GDM1 (cell line): Measurements from ENCODE around the gene TACR1.

ENCODE experiments used
- DNase-seq: peaks from one replicate; lab custom pipeline; 2025; lab: John Stamatoyannopoulos, UW

The TACR1 gene

DNA sequence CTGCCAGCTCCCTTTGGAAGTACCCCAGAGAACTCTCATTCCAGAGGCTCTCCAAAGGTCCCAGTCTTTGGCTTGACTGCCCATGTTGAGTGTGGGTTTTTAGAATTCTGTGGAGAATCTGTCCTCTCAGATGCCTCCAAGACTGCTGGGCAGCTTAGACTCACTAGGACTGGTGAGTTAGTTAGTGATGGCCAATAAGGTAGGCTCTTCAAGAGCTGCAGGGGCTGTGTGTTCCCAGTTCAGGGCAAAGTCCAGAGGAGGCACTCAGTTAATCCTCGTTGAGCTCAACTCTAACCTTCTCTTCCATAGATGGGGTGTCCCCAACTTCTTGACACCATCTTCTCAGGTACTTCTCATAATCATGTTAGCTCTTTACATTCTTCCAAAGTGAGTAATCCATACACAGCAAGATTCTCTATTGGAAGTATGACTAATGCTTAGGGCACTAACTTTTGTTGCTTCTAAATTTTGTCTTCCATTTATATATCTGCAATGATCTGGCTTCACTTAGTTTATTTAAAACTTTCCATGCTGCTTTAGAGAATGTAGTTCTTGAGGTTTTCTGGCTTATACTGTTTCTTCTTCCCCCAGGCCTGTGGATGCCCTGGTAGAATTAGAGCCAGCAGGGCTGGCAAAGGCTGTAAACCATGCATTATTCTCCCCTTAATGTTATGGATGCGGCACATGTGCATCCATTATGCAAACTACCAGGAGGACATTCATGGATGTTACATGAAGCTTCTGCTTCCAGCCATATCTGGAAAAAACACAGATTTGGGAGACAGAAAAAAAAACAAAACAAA is 151.9 kb downstream of the TACR1 start:
- DNase-seq = no peak

DNA sequence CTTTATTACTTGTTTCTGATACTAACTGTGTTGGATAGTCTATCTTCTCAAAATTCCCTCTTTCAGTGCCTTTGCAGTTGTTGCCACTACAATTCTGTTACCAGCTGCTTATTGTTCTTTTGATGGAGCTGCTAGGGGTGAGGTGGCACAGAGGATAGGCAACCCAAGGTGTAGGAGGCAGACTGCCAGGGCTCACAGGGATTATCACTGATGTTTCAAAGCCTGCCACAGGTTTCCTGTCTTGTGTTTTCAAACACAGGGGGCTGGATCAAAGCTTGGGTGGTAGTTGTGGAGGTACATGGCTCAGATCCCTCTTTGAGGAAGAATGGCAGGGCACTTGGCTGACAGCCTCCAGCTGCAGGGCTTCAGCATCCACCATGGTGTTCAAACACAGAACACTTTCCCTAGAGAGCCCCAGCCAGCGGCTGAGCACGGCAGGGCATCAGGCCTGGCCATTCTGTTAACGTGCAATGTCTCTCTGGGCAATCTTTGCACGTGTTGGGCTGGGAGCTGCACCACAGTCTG is 153.7 kb downstream of the TACR1 start:
- DNase-seq = no peak

DNA sequence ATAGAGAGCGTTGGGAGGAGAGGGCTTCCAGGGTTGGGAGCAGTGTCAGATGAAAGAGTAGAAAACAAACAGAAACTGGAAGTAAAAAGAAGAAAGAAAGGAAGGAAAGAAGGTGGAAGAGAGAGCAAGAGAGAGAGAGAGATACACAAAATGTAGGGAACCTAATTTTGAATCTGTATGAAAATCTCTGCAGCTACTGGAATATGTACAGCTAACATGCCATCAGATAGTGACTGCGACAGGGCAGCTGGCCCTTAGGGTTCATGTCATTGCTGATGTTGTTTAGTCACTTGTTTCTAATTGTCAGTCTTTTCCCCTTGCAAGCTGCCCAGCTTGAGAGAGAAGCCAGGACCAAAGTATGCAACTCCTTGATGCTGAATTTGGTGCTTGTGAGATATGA is 155.0 kb downstream of the TACR1 start:
- DNase-seq = no peak

- DNase-seq = no peak
Observed at GRCh38 chr2:75042823-75043222, 156.5 kb downstream of the TACR1 start.

GRCh38 chr2:75041731-75042600 is 157.4 kb downstream of the TACR1 start:
- no peak for DNase-seq

DNA sequence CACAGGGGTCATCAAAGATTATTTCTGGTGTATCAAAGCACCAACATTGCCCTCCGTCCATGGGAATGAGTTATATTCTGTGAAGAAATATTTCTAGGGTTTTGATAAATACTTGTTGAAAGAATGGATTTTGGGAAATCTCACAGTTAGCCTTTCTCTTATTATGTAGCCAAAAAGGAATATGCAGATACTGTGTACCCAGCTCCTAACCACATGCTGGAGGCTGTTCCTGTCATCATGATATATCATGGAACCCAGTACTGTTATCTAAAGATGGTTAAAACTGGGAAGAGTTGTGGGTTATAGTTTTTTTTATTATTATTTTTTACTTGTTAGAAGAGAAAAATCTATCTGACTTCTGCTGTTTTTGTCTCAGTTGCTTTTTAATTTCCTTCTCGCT is 158.1 kb downstream of the TACR1 start:
- DNase-seq = no peak

DNA sequence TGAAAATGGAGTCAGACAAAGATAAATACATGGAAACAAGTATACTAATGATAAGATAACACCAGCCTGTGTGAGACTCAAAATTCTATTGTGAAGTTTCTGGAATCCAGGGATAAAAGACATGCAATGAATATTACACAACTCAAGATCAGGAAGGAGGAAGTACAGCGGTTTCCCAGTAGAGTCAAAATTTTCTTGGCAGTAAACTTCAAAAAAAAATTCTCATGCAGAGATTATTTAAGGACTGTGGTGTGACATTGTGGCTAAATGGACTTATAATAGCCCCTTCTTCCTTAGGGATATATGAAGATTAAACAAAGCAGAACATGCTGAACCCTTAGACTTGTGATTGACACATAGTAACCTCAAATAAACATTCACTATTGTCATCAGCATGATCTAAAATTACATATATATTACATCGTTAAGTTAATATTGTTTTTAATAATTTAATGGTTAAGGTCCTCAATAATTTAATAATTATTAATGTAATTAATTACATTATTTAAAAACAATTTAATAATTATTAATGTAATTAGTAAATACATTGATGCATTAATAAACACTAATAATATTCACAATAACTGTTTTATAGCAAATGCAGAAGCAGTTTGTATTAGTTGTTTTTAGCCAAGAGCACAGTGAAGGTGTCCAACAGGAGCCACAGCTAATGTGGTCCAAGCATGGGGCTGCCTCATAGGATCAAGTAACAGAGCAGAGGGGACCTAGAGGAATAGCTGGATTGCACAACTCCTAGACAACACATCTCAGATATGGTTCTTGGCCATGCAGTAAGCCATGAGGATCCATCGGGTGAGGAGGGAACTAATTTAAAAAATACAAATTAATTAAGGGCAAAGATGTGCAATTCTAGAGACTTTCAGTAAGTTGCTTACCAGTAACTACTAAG is 163.6 kb downstream of the TACR1 start:
- no peak for DNase-seq

DNA sequence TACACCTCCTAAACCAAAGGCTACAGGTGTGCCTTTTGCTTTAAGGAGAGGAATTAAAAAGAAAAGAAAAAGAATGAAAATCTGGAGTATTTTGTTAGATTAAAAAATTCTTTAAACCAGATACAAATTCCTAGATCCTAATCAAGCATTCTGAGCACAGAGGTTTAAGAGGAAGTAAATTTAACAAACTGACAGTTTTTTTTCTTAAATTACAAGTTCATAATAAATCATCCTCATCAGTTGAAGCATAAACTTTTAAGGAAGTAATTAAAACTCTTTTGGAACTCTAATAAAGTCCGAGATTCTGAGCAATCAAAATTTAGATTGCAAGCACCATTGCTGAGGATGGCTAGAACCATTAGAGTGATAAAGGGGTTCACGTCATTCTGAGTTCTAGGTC is 165.8 kb downstream of the TACR1 start:
- DNase-seq = no peak

DNA sequence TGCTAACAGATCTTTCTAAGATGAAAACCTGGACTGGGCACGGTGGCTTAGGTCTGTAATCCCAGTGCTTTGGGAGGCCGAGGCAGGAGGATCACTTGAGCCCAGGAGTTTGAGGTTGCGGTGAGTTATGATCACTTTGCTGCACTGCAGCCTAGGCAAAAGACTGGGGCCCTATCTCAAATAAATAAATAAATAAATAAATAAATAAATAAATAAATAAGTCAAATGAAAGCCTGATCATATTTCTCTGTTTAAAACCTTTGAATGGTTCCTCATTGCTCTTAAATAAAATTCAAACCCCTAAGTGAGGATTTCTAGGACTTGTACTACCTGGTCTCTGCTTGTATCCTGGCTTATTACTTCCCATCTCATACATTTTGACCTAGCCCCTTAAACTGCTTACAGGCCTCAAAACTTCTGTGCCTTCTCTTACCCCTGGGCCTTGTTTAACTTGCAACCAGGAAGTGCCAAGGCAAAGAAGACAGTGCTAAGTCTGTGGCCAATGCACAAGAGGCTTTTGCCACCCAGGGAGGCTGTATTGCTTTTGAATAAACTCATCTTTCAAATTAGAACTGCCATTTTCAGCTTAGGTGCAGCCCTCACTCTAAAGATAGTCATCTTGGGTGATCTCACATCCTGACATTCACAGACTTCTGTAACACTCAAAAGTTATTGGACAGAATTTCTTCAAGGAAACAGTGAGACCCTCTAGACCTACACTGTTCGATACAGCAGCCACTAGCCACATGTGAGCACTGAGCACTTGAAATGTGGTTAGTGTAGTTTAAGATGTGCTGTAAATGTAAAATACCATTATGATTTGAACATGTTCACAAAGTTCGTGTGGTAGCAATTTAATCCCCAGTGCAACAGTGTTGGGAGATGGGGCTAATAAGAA is 167.2 kb downstream of the TACR1 start:
- no peak for DNase-seq

DNA sequence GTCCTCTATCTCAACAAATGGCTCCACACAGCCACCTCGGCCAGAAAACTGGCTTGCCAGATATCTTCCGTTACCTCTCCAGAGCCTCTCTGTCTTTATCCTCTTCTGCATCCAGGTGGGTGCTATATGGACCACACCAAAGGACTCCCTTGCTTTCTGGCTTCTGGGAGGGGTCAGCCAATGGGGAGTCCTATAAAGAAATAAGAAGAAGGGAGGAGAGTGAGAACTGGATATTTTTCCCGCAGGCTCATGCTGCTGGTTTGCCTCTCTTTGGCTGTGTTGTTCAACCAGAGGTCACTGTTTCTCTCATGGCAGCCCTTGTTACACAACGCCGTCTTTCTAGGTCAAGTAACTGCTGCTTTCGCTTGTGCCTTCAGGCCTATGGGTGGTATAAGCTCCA is 168.1 kb downstream of the TACR1 start:
- no peak for DNase-seq

DNA sequence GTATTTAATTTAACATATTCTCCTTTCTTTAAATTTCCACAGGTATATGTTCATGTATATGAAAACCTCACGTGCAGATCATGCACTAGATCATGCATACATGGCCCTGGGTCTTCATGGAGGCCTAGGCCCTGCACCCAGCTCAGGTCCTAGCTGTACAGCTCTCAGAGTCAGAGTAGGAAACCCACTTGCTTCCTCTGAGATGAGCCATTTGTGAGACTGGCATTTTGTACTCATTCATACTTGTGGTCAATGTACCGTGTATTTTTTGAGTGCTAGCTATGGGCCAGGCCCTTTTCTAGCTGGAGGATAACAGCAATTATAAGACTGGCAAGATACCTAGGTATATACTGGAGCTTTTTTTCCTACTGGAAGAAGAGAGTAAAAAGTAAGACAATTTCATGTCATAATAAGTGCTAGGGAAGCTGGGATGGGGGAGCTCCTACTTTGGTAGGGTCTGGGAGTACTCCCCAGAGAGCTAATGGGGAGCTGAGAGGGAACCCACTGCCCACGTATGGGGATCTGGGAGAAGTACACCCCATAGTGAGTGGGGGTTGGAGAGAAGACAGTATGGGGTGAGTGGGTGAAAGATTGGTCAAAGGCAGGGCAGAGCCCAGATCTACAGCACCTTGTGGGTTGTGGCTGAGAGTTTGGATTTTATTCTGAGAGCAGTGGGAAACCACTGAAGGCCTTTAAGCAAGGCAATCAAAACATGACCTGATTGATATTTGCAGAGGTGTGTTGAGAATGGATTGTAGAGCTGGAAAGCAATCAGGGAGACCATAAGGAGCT is 168.9 kb downstream of the TACR1 start:
- DNase-seq = no peak

DNA sequence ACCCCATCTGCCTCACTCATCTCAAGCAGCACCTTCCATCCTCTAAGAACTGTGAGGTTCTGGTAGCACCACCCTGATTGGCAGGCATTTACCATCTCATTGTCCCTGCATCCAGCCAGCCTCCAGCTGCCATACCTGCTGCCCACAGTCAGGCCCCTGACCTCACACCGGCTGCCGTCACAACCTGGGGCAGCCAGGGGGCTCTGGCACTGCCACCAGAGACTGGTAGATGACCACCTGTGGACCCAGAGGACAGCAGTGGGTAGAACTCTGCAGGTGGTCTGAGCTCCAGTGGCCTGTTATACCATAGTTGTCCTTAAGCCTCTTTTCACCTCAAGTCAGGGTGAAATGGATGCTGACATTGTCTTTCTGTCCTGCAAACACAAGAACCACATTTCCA is 171.4 kb downstream of the TACR1 start:
- DNase-seq = no peak

GRCh38 chr2:75025633-75026380 is 173.5 kb downstream of the TACR1 start:
- no peak for DNase-seq

DNA sequence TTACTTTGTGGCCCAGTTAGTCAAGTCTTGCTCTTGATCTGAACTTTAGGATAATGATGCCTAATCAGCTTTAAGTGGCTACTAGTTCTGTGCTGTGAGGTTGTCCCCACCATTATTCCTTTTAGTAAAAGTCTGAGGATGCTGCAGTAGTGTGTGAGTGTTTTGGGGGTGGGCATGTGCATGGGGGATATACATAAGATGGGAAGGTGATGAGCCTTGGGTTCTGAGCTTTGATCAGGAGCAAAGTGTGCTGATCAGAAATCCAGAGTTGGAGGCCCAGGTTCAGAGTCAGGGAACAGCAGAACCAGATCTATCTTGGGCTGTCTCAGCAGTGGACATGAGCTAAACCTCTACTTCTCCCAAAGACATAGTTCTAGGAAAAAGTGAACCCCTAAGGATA is 174.1 kb downstream of the TACR1 start:
- DNase-seq = no peak

GRCh38 chr2:75023666-75024455 is 175.5 kb downstream of the TACR1 start:
- no peak for DNase-seq

DNA sequence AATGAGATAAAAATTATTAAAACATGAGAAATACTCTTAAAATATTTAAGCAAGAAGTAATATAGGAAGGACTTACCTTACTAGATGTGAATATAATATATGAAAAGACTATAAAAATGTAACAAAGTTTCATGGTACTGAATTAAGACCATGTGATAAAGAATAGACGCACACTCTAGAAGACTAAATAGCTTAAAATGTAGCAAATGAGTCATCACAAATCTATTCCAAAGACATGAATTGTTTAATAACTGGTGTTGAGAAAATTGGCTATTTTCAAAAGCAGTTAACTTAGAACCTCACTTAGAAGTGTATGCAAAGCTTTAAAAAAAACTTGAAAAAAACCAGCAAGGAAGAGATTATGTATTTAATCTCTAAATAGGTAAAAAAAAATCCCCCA is 176.8 kb downstream of the TACR1 start:
- no peak for DNase-seq

- no peak for DNase-seq
Observed at GRCh38 chr2:75021672-75022071, 177.6 kb downstream of the TACR1 start.

- DNase-seq = no peak
Observed at GRCh38 chr2:75020476-75020875, 178.8 kb downstream of the TACR1 start.

DNA sequence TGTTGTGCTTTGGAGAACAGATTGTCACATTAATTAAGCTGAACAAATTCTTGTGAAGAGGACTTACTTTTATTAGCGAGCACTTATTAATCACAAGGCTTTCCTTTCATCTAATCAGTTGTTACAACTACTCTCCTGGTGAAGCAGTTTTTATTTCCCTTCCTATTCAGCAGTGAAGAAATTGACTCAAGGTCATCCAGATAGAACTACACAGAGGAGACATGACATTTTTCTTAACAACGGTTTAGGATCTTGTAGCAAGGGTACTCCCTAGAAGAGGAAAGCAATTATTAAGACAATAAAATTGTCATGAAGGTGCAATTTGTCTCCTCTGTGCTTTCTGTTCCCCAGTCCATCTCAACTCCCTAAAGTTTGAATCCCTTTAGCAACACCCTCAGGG is 179.5 kb downstream of the TACR1 start:
- DNase-seq = no peak
